H1 (cell line): ENCODE data around the gene IL9. TPM values are rescaled to one million over a fixed set of nuclear protein-coding genes. Genes with fewer than 3 reads are reported as not detected.

ENCODE experiments used
- ASH2L ChIP-seq: fragments of 200-600, 300-600 bp; sonication (generic); IDR thresholded peaks from one replicate; pipeline ENCODE4 v1.7.1; 2017; ENCODE audit warnings: low read length
- BACH1 ChIP-seq: IDR thresholded peaks from 2 replicates; pipeline ENCODE4 v1.6.1; 2012; ENCODE audit warnings: low read length, improper control_type of control experiment
- FOSL1 ChIP-seq: IDR thresholded peaks from 2 replicates; pipeline ENCODE4 v1.6.1; 2011; ENCODE audit warnings: mild to moderate bottlenecking, low read depth, low read length, moderate library complexity; ENCODE audit not compliant: insufficient read depth
- KDM4A ChIP-seq: IDR thresholded peaks from one replicate; pipeline ENCODE4 v1.7.1; 2012; ENCODE audit warnings: low read depth, mild to moderate bottlenecking, moderate library complexity, low read length, inconsistent platforms; ENCODE audit not compliant: severe bottlenecking
- TBP ChIP-seq: IDR thresholded peaks from 2 replicates; pipeline ENCODE4 v1.6.1; 2011; ENCODE audit warnings: low read depth, low read length, improper control_type of control experiment
- polyA plus RNA-seq, 7 experiments: library from polyadenylated mRNA; depleted of rRNA in 3 of 7; stranded (reverse) in 5 of 7; unstranded in 2 of 7; fragments of >200 nt in 5 of 7; fragments of 200-250 nt in 2 of 7; gene quantifications; 1 replicate in 5 of 7; 2 replicates in 1 of 7; 4 replicates in 1 of 7; pipeline versions ENCODE4 v1.2.1 to v1.2.3, GENCODE V29; 2011 to 2013; ENCODE audit warnings: missing spikeins in 2 of 7, mixed read lengths in 2 of 7
- total RNA-seq: library from RNA; stranded (reverse); fragmentation: NEBNext Ultra II Directional; extraction: Animal tissue kit (Norgen Biotek cat#: 25700); gene quantifications from 2 replicates; pipeline ENCODE4 v1.2.1, GENCODE V29; 2021
- TF ChIP-seq, protein P1 (sequence below): IDR thresholded peaks from 2 replicates; pipeline ENCODE4 v1.6.1; 2012; ENCODE audit warnings: inconsistent platforms
- TF ChIP-seq, protein P2 (sequence below): IDR thresholded peaks from 2 replicates; pipeline ENCODE4 v1.6.1; 2012; ENCODE audit warnings: low read length, inconsistent platforms

The IL9 gene
- total and polyA plus RNA-seq, 2 of the 8 experiments (the other 6 are each of a cell fraction or from before 2014, with no cell fraction given) = not detected

DNA sequence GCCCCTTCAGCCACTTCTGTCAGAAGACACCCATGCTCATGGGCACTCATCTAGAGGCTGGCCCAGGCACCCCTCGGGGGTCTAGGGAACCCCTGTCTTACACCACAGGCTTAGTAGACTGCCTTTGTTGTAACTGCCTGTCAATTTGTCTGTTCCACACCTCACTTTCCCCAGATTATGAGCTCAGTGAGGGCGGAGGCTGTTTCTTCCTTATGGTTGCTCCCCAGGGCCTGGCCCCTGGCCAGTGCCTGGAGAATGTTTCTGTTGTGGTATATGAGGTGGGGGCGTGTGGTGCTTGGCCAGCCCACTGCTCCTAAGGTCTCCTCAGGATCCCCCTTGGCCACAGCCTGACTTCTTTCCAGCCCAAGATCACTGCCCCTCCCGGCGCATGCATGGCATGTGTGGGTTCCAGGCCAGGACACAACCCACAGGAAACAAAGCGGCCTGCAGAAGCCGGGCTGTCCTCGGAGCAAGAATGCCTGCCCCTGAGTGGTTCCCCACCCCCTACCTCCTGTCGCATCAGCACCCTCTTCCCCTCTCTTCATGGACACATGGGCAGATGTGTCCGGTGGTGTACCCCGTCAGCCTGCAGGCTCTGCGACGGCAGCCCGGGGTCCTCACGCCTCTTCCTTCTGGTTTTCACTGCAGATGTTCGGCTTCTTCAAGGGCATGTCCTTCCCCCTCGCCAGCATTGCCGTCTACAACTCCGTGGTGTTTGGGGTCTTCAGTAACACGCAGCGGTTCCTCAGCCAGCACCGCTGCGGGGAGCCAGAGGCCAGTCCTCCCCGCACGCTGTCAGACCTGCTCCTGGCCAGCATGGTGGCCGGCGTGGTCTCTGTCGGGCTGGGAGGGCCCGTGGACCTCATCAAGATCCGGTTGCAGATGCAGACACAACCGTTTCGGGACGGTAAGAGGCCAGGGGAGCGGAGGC lies 43.5 kb downstream of the IL9 start (continued):
- no peak for TF ChIP-seq FOSL1
- no peak for TF ChIP-seq KDM4A
- TF ChIP-seq TBP = no peak
- TF ChIP-seq, protein P1, sequence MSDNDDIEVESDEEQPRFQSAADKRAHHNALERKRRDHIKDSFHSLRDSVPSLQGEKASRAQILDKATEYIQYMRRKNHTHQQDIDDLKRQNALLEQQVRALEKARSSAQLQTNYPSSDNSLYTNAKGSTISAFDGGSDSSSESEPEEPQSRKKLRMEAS = no peak
- TF ChIP-seq, protein P2, sequence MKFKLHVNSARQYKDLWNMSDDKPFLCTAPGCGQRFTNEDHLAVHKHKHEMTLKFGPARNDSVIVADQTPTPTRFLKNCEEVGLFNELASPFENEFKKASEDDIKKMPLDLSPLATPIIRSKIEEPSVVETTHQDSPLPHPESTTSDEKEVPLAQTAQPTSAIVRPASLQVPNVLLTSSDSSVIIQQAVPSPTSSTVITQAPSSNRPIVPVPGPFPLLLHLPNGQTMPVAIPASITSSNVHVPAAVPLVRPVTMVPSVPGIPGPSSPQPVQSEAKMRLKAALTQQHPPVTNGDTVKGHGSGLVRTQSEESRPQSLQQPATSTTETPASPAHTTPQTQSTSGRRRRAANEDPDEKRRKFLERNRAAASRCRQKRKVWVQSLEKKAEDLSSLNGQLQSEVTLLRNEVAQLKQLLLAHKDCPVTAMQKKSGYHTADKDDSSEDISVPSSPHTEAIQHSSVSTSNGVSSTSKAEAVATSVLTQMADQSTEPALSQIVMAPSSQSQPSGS = no peak
- no peak for TF ChIP-seq ASH2L
- TF ChIP-seq BACH1 = no peak
